ENCODE measurements around the gene RASAL2.
"Not testable (repeated sequence)": the region's sequence is repeated elsewhere in the genome, so short reads cannot be mapped to it uniquely, and the experiment has no call there.

The RASAL2 gene

DNA sequence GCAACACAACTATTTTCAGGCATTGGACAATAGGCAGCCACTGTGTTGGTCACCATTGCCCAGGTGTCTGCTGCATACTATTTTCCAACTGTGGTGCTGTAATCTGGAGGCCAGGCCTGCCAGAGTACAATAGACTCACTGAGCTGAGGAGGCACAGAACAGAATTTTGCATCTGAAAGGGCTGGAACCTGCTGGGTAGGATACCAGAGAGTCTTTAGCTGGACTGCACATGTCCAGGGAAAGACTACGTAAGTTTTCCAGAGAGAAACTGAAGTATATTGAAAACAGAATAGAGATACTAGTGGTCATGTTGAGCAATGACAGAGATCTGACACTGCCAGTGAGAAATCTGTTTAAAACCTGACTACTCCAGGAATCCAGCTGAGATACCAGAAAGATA lies 200.8 kb downstream of the RASAL2 start:
- no peak for DNase-seq

DNA sequence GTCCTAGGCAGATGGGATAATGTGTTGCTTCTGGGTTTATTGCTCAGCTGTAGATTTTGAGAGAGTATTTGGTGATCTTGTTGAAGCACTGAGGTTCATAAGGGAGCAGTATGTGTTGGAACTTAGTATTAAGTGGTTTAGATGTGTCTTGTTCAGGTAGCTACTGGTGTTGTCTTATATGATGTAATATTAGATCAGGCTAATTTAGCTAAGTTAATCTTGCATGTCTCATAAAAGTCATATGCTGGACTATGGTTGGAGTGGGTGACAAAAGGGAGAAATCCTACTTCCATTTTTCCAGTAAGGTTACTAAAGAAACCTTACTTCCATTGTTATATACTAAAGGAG lies 206.4 kb downstream of the RASAL2 start:
- no peak for DNase-seq

DNA sequence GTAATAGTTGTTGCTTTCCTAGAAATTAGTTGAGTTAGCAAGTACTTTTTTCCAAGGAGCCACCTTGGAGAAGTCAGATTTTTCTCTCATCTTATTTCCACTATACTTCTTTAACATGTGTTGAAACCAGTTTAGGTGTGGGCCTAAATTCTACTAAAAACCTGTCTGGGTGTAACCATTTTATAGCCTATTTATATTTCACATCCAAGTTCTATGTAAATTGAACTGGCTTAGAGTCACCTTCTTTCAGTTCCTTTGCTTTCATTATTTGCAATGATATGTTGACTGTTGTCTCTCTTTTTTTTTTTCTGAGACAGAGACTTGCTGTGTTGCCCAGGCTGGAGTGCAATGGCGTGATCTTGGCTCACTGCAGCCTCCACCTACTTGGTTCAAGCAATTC lies 207.2 kb downstream of the RASAL2 start:
- no peak for DNase-seq

DNA sequence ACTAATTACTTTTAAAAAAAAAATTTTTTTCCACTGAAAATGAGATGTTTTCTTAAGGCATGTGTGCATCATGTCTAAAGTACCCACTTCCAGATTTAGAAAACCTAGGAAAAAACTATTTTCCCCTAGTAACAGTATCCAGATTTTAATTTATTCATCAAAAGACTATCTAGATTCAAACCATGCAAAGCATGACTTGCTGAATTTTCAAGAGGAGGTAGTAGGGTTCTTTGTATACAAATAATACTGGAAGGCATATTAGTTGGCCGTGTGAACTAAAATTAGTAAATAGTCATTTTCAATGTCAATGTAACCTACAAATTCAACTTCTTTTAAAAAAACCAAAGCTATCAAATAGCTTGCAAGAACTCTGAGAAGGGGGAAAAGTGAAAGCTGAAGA lies 213.4 kb downstream of the RASAL2 start:
- no peak for DNase-seq

DNA sequence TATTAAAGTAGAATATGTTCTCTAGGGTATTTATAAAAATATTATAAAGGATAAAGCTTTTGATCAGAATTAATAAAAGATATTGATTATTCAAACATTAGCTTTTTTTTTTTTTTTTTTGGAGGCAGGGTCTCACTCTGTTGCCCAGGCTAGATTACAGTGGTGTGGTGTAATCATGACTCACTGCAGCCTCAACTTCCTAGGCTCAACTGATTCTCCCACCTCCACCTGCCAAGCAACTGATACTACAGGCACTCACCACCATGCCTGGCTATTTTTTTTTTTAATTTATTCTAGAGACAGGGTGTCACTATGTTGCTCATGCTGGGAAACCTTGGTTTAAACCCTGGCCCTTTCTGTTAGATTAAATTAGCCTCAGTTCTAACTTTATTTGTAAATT lies 214.5 kb downstream of the RASAL2 start:
- DNase-seq: no peak

DNA sequence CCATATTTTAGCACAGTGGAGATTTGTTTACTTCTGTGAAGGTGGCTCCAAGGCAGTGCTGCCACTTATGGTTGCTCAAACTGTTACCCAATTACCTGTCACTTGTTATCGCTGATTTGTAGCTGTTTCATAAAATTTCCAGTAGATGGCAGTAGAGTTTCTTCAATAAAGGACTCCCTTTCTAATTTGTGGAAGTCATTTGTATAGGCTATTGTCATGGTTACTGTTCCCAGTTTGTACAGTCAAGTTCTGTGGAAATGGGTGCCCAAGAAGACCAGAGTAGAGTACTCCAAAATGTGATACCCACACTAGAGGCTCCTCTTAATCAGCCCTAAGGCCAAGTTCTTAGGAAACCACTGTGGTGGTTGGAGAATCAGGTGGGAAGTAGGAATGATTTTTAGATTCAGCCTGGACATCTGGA lies 216.8 kb downstream of the RASAL2 start:
- DNase-seq: no peak

DNA sequence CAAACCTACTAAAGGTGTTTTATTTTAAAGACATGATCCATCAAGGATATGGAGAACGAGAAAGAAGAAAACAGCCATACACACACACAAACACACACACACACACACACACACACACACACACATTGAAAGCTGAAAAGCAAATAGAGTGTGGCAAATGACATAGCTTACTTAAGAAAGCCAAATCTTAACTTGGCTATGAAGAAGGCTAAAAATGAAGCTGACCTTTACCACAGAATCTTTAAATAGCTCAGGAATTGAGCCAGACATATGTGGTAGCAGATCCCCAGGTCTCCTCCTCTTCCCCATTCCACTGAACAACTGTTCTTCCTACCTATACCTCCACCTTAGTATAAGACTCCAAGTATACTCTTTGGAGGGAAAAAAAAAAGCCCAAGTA lies 217.3 kb downstream of the RASAL2 start:
- no peak for DNase-seq

DNA sequence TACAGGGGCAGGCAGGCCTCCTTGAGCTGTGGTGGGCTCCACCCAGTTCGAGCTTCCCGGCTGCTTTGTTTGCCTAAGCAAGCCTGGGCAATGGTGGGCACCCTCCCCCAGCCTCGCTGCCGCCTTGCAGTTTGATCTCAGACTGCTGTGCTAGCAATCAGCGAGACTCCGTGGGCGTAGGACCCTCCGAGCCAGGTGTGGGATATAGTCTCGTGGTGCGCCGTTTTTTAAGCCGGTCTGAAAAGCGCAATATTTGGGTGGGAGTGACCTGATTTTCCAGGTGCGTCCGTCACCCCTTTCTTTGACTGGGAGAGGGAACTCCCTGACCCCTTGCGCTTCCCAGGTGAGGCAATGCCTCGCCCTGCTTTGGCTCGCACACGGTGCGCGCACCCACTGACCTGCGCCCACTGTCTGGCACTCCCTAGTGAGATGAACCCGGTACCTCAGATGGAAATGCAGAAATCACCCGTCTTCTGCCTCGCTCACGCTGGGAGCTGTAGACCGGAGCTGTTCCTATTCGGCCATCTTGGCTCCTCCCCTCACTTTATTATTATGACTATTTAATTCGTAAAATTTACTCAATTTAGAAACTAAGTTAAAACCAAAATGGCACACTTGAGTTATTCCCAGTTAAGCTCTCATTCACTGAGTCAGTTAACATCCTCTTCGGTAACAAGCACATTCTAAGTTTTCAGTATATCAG lies 226.5 kb downstream of the RASAL2 start:
- DNase-seq: not testable (repeated sequence)

DNA sequence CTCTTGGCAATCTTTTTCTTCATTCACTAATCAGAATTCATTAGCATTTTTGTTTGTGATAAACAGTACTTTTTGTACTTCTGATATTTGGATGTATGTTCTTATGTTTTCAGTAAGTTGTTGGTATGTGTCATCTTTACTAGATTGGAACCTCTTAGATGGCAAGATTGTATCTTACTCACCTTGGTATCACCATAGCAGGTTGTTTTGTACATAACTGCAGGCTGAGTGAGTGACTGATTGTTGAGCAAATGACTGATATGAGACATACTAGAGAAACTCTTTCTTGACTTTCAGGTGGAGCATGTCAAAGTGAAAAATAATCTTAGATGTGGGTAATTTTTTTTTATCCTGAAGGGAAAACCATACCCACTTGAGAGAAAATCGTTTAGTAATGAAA lies 229.2 kb downstream of the RASAL2 start:
- no peak for DNase-seq

DNA sequence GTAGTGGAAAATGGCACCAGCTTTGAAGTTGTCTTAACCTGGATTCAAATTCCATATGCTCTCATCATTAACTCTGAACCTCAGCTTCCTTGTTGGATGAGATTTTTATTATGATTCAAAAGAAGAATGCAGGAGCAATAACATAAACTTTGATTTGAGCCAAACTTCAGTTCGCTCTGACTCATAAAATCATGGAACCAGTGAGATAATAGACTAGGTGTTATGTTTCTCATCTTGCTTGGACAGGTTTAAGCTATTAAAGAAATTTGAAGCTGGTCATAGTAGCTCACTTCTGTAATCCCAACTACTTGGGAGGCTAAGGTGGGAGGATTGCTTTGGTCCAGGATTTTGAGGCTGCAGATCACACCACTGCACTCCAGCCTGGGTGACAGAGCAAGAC lies 230.1 kb downstream of the RASAL2 start:
- no peak for DNase-seq

DNA sequence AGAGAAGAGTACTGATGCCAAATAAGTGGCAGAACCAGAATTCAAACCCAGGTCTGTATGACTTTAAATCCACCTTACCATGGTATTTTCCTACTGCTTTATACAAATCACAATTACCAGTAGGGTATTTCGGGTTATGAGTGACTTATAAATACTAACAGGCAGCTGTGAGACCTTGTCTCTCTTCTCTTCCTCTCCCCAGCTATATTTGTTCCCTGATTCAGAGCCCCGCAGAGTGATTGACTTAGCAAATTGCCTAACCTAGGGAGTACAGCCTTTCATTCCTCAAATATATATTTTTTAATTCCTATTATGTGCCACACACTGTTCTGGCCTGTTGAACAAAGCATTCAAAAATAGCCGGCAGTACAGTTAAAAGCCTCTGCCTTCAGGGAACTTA lies 234.8 kb downstream of the RASAL2 start:
- no peak for DNase-seq

DNA sequence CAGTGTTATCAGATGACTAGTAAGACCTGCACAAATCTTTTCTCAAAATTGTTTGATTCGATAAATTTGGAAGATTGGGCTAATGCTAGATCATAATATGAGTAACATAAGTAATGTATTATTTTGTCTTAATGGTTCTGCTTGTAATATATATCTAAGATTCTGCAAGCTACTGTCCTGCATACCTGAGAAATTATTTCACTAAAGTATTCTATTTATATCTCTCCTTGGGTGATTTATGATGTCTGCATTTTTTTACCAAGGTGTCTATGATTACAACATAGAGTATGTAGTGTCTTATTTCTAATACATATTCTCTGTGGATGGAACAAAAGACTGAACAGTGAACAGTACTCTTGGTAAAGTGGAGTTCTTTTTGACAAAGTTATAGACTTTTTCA lies 236.2 kb downstream of the RASAL2 start:
- no peak for DNase-seq

DNA sequence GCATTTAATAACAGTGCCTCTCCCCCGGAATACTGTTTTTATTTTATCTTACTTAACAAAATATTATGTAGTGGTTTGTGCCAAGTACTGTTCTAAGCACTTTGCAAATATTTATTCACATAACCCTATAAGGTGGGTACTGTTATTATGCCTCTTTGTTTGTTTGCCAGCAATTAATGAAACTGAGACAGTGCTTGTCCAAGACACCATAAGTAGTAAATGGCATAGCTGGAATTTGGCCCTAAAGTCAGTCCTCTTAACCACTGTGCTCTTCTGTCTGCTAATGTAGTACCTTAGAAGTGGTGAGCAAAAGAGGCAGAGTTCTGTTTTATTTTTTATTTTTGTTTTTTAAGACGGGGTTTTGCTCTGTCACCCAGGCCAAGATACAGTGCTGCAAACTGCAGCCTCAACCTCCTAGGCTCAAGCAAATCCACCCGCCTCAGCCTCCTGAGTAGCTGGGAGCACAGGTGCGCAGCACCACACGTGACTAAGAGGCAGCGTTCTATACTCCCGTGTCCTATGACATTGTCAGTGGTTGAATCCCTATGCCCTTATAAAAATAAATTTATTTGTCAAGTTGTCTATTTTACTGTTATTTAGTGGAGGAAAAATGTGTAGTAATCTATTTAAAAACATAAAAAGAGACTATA lies 237.1 kb downstream of the RASAL2 start:
- no peak for DNase-seq

DNA sequence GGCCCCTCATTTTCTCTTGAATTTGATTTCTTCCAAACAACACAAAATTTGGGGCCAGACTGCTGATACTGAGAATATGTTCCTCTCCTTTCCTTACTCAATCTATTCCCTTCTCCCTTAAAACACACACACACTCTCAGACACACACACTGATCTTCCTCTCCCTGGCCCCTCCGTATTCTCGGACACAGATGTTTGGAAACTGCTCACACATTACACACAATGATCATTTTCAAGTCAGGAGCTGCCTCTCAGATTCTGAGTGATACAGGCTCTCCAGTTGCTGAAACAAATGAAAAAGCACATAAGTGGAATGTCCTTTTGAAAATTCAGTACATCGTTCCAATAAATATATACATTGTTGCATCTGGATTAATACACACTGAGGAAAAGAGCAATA lies 241.5 kb downstream of the RASAL2 start:
- DNase-seq: no peak

DNA sequence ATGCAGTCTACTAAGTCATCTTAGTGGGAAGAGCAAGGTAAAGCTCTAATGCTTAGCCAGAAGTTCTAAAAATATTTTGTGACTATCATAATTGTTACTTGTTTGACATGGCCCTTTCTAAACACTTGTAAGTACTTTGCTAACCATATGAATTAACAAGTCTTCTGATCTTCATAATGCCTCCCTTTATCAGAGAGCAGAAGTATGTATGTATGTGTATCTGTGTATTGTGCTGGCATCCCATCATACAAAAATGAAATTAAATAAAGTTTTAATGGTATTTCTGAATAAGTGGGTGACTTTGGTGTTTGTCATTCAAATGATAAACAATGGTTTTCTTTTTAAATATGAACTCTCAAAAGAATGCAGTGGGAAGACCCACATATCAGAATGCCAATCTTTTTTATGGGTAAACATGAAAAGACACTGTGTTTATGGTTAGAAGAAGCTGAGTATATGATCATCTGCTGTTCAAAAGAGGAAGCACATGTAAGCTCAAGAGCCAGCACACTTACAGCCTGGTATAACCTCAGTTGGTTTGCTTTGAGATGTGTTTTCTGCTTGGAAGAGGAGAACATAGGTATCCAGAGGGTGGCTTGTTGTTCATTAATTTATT lies 243.3 kb downstream of the RASAL2 start:
- DNase-seq: no peak

DNA sequence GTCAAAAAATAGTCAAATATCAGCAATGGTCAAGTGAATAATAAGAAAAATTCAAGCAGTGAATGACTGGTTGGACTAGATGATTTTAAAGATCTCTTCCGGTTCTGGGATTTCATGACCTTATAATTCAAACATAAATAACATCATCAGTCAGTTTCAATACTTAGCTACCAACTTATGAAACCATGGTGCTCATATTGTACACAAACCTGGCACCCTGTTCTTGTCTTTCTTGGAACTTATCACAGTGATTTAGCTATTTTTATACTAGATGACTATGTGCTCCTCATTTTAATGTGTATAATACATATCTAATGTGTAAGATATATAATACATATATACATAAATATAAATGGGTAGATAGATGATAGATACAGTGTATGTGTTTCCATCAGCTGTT lies 245.9 kb downstream of the RASAL2 start:
- no peak for DNase-seq

DNA sequence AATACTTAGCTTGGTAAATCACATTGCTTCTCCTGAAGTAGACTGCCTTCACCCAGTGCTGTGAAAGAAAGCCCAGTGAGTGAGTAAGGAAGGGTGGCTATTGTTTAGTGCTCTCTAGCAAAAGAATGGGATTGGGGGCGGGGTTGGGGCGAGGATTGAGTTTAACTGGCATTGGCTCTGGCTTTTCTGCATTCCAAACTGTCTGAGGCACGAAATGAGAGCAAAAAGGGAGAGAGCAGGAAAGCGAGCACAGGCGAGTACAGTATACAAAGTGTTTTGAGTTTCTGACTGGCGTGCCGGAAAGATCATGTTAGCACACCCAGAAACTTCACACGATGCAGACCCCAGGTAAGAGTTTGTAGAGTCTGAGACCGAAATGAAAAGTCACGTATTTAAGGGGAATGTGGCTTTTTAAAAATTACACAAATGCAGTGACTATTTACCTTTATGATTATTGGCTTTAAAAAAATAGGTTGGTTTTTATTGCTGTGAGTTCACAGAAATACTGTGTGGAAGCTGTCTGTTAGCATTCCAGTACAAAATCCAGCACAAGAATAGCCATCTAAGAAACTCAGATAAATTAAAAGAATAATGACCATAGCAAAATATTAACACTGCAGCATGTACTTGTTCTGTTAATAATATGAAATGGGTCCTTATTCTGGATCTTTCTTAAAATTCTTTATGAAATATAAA lies 247.5 kb downstream of the RASAL2 start:
- DNase-seq: no peak

DNA sequence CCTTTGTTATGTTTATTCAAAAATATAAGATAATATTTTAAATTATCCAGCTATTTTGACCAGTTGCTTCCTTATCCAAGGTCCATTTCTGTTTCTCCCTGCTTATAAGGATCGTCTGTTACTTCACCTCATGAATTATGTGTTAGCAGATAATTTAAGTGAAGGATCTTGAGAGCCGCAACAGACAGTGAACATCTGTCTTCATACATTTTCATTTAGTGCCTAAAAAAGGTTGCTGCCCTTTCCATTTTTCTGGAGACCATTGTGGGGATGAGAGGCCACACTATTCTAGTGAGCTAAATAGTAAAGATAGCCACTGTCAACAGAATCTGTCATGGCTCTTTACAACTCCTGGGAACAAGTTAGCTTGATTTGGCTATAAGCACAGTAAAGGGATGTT lies 248.8 kb downstream of the RASAL2 start:
- no peak for DNase-seq

DNA sequence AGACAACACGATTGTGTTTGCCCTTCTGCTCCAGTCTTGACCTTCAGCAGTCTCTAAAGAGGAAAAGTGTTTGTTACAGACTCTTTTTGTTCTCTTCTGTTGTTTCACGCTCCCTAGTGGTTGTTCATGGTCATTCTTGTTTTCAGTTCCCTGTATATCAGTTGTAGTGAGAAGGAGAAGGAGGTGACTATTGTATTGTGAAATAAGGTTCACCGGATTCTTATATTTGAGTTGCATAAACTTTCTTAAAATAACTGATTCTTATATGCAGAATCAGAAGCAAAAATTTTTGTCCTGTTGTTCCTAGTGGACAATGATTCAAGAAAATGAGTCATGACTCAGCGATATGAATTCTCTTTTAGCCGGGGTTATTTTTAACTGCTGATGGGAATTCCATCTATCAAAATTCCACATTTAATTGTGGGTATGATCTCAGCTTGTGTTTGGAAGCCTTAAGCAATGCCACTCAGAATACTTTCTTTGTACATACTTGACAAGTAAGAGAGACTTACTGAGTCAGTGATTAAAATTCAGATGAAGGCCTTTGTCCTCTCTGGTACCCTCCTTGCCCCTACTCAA lies 250.7 kb downstream of the RASAL2 start:
- no peak for DNase-seq

DNA sequence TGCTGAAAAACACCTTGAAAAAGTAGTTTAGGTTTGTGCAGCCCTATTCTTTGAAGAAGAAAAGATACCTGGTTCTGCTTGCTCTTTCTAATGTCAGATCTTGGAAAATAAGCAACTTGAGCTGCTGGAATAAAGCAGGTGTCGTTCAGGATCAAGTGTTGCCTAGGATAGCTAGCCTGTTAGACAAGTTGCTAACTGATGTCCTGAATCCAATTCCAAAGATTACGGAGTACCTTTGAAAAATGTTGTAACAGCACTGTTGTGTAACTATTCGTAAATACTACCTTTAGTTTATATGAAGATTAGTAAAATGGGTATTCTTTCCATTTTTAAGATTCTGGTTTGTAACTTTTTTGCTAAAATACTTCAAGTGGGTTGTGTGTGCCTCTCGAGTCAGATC lies 251.3 kb downstream of the RASAL2 start:
- no peak for DNase-seq

DNA sequence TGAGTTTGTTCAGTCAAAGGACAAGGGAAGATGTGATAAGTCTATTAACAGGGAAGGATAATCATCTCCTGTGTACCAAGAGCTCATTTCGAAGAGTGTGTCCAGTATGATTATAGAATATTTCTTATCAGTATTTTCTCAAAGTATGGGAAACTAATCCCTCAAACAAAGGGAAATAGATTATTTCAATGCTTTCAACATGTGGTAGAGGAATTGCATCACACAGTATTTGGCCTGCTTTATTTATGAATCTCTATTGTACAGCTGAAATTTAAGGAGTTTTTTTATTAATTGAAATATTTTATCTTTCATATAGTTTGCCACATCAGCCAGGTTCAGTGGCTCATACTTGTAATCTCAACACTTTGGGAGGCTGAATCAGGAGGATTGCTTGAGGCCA lies 251.9 kb downstream of the RASAL2 start:
- no peak for DNase-seq

DNA sequence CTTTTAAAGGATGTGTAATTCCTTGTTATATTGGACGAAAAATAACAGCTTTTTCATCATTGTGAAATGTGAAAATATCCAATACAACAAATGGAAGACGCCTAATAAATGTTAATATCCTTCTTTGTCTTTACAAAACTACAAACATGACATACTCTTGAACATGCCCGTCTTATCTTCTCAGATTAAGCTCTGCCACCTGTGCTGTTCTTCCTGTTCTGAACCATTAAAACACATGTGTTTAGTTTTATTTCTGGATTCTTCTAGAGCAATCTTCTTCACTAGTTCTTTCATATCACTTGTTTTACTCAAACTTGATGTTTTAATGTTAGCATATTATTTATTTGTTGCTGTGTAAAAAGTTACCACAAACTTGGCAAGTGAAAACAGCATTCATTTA lies 255.9 kb downstream of the RASAL2 start:
- DNase-seq: no peak

DNA sequence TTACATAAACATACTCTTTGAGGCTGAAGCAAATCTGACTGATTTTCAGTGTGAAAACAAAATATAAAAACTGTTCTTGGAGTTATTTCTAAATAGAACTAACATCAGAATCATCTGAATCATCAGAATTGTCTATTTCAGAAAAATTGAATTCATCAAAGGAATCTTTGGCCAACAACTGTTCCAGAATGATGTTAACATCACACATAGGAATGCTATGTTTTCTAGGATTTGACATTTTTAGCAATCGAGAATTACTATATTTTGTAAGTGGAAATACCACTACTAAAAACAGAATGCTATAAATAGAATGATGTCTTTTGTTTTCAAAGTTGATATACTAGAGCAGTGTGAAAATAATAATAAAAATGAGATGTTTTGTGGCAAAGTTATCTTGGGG lies 258.0 kb downstream of the RASAL2 start:
- DNase-seq: not testable (repeated sequence)
